ENCODE measurements around the gene TRAPPC12.
"Not testable (repeated sequence)": the region's sequence is repeated elsewhere in the genome, so short reads cannot be mapped to it uniquely, and the experiment has no call there.

Gene TRAPPC12

GRCh38 chr2:3379647-3380534, at the start of gene TRAPPC12:
TSS of gene TRAPPC12 (plus strand) at chr2:3379694. CDS start at chr2:3387624, 7,930 bp downstream.
- DNase-seq, result peak; percentile 82 to 95

- DNase-seq, result no peak
Observed at GRCh38 chr2:3332133-3332532, 47.4 kb upstream of the TRAPPC12 start.

GRCh38 chr2:3334392-3335345, 44.8 kb upstream of the TRAPPC12 start:
- DNase-seq, result no peak

- DNase-seq, result no peak
Observed at GRCh38 chr2:3336844-3337243, 42.6 kb upstream of the TRAPPC12 start.

GRCh38 chr2:3338340-3338739, 41.2 kb upstream of the TRAPPC12 start:
- no peak for DNase-seq

- DNase-seq, result no peak
Observed at GRCh38 chr2:3340144-3340543, 39.4 kb upstream of the TRAPPC12 start.

- DNase-seq, result no peak
Observed at GRCh38 chr2:3341336-3341735, 38.2 kb upstream of the TRAPPC12 start.

GRCh38 chr2:3342324-3342723, 37.2 kb upstream of the TRAPPC12 start:
- DNase-seq, result no peak

GRCh38 chr2:3343012-3343411, 36.5 kb upstream of the TRAPPC12 start:
- no peak for DNase-seq

- DNase-seq, result no peak
Observed at GRCh38 chr2:3344897-3345296, 34.6 kb upstream of the TRAPPC12 start.

- DNase-seq, result no peak
Observed at GRCh38 chr2:3345621-3346020, 33.9 kb upstream of the TRAPPC12 start.

- no peak for DNase-seq
Observed at GRCh38 chr2:3348767-3349166, 30.7 kb upstream of the TRAPPC12 start.

- DNase-seq, result no peak
Observed at GRCh38 chr2:3349211-3349693, 30.2 kb upstream of the TRAPPC12 start.

- no peak for DNase-seq
Observed at GRCh38 chr2:3354986-3355385, 24.5 kb upstream of the TRAPPC12 start.

GRCh38 chr2:3355951-3356569, 23.4 kb upstream of the TRAPPC12 start:
- DNase-seq, result no peak

- no peak for DNase-seq
Observed at GRCh38 chr2:3356799-3357198, 22.7 kb upstream of the TRAPPC12 start.

- DNase-seq, result not testable (repeated sequence)
Observed at GRCh38 chr2:3357446-3357845, 22.0 kb upstream of the TRAPPC12 start.

- DNase-seq, result no peak
Observed at GRCh38 chr2:3357926-3358325, 21.6 kb upstream of the TRAPPC12 start.

GRCh38 chr2:3361518-3362389, 17.7 kb upstream of the TRAPPC12 start:
- no peak for DNase-seq

- DNase-seq, result no peak
Observed at GRCh38 chr2:3365219-3365618, 14.3 kb upstream of the TRAPPC12 start.

GRCh38 chr2:3368261-3368722, 11.2 kb upstream of the TRAPPC12 start:
- DNase-seq, result no peak

All from NCI-H446 (cell line).